Neural progenitor cell (in vitro differentiated cells): ENCODE data around the gene TLNRD1.

Source experiments
- CTCF ChIP-seq: fragments of 200-600 bp; sonication (generic); IDR thresholded peaks from 2 replicates; pipeline ENCODE4 v1.5.1; 2017; ENCODE audit warnings: antibody characterized with exemption, mild to moderate bottlenecking
- EZH2phosphoT487 ChIP-seq: fragments of 200-600 bp; sonication (generic); IDR thresholded peaks from 2 replicates; pipeline ENCODE4 v1.6.1; 2017; ENCODE audit warnings: antibody characterized with exemption

- no peak for TF ChIP-seq CTCF
- TF ChIP-seq EZH2phosphoT487: no peak
Measured at GRCh38 chr15:81002009-81002330, 1.2 kb downstream of the TLNRD1 start.
